ENCODE data around the gene COL4A1.

COL4A1 gene

DNA sequence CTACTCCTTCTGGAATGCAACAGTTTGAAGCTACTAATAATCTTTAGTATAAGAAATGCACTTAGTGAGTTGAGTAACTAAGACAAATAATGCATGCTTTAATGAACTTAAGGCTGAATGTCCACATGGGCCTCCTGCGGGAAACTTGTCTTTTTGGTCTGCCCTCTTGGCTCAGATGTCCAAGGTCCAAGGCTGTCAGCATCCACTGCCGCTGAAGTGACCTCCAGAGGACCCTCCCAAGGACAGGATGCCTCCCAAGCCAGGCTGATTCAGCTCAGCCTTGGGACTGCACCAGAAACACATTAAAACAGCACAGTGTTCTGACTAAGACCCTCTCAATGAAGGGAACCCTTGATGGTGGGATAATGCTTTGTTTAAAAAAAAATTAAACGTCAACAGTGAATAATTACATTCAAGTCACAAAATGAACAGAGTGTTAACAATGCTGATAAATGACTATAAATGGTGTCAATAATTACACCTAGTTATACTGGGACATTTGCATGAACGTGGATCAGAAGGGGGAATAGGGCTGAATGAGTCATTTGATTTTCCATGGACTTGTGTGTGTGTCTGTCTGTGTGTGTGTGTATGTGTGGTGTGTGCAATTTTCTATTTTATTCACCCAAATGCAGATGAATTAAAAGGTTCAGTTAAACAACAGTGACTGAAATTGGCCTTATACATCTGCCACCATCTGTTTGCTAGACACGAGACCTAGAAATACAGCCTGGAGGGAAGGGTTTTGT lies 150.5 kb downstream of the COL4A1 start:
- ATAC-seq = no peak

DNA sequence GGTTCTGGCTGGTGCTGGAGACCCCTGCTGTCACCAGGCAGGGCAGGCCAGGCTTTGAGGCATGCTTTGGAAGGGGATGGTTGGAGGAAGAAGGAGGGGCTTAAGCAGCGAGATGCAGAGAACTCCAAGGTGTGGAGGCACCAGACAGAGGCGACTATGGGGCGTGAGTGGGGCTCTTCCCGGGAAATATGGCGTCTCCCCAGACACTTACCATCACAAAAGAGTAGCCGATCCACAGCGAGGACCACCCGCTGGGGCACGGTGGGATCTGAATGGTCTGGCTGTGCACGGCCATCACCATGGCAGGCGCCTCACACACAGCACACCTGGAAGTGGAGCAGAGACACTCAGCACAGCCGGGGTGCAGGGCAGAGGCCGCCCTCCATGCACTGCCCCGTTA lies 151.9 kb downstream of the COL4A1 start:
- no peak for ATAC-seq

DNA sequence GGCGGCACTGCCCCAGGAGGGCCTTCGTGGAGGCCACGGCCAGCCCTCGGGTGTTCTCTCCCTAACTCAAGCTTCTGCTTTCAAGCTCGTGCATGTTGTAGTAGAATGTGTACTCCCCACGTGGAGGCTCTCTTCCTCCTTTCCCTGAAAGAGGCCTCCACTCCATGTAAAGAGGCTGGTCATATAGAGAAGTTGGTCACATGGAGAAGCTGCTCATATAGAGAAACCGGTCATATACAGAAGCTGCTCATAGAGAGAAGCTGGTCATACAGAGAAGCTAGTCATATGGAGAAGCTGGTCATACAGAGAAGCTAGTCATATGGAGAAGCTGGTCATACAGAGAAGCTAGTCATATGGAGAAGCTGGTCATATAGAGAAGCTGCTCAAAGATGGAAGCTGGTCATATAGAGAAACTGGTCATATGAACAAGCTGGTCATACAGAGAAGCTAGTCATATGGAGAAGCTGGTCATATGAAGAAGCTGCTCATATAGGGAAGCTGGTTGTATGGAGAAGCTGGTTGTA lies 152.5 kb downstream of the COL4A1 start:
- ATAC-seq = no peak

DNA sequence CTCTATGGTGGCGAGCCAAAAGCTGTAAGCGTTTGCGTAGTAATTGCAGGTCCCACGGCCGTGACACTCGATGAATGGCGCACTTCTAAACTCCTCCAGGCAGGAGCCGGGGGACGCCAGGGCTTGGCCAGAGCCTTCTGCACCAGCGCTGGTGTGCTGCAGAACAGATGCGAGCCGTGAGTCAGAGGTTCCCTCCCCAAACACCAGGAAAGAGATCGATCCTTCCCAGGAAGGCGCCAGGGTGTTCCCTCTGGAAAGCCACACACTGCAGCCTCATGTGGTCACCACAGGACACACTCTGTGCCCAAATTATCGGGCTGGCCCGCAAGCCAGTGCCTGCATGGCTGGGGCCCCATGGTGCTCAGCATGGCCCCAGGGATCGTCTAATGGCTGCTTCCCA lies 154.6 kb downstream of the COL4A1 start:
- no peak for ATAC-seq

DNA sequence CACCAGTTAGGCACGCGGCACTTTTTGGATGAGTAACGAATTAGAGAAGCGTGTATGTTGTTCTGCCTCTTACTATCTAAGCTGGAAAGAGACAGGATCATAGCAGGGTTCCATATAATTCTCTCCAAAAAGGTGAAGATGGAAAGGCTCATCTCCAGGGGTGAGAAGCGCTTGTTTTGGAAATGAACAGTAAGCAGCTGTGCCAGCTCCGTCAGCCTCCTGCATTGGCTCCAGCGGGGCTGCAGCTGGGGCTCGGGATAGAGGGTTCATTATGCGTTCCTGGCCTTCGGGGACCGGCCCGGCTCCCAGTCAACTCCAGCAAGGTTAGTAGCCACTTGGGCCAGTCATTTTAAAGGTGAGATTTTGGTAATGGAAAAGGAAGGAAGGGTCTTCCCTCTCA lies 155.5 kb downstream of the COL4A1 start:
- ATAC-seq = no peak

DNA sequence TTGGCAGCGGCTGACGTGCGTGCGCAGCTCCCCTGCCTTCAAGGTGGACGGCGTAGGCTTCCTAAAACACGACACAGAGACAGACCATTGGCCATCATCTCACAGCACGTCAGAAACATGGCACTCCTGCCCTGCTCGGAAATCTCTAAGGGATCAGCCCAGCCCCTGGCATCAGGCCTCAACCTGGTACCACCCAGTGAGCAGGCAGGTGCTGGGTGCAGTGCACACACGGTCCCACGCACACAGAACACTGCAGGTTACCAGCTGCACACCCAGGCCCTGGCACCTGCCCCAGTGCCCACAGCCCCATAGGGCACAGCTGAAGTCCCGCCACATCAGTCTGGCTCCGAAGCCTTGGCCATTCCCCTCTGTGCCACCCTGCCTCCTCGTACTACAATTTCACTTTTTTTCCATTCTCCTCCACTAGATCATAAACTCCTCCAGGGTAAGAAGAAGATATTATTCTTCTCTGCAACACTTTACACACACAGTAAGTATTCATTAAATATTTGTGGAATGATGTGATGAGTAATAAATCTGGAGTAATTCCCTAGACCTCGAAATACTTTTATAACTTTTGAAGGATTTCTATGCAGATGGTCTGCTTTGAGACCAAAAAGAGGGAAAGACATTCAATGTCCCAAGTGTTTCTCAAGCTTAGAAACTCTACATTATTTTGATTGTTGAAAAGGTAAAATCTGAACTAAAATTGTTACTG lies 156.4 kb downstream of the COL4A1 start:
- no peak for ATAC-seq

DNA sequence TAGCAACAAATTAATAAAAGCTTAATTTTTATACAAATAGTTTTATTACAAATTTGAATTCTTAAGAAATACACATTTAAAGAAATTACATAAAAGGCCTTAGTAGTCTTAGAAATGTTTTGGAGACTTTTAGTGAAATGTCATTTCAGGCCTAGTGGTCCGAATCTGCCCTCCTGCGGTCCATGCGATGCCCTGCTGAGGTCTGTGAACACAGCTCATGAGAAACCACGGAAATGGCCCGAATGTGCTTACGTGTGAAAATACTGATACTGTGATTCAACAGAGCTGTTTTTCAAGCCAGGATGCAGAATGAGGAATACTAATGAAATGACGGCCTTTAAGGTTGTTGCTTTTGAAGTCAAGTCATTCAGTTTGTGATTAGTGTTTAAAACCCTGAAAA lies 157.9 kb downstream of the COL4A1 start:
- ATAC-seq = no peak

DNA sequence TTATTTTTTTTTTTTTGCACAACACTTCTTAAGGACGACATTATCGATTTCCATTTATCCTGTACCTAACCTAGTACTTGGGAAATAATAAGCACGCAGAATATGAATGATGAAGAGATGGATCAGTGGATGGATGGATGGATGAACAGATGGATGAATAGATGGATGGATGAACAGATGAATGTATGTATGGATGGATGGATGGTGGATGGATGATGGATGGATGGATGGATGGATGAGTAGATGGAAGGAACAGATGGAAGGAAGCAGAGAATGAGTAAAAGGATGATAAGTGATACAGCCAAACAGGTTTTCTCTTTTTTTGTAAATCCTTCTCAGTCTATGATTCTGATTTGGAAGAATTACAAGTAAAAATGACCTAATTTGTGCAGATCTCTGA lies 166.9 kb downstream of the COL4A1 start:
- no peak for ATAC-seq

DNA sequence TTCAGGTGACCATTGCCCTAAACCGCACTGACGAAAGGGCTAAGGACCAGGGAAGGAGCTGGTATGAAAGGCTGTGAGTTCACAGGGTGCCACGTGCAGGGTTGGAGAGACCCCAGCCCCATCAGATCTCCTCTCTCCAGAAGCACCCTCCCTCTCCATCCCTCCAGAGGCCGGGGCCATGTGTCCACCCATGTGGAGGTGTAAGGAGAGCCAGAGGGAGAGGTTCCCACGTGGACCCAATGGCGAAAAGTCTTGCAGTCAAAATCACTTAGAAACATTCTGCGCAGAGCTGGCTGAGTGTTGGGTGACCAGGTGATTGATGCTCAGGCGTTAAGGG lies 168.3 kb downstream of the COL4A1 start:
- no peak for ATAC-seq

DNA sequence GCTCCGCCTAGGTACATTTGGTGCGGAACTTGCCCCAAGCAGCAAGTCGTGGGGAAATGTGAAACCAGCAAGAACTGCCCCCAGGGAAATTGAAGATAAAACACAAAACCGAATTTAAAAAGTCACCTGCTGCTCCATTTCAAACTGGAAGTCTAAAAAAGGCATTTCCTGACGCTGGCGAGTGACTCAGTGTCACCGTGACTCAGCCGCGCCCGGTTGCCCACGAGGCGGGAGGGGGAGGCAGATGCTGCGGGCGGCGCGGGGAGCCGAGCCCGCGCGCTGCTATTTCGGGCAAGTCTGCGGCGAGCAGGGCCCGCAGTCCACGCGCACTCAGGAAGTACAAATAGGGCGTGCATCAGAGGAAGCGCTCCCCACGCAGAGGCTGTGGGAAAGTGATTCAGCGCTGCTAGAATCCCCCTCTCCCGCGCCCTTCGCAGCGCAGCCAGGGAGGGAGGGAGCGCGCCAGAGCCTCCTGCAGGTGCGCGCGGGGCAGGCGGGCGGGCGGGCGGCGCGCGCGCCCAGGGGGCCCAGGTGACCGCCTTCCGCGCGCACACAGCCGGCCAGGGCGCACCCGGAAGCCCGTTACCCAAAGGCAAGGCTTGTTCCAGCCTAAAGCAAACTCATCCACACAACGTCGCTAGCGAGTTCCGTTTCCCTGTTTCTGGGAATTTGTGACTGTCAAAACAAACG lies 168.8 kb downstream of the COL4A1 start:
- ATAC-seq = peak; percentile 78 to 80

DNA sequence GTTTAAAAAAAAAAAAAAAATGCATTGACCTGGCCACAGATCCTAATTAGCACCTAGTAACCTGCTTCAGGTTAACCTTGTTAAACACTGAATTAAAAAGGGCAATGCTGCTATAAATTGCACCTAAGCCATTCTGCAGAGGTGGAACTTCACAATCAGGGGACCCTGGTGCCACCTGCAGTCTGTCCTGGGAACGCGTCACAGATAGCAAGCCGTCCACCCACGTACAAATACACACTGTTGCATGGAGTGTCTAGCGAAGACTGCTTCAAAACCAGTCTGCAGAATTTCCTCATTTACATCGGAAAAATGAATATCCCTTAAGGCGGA lies 169.3 kb downstream of the COL4A1 start:
- ATAC-seq = peak; percentile 19 to 52

DNA sequence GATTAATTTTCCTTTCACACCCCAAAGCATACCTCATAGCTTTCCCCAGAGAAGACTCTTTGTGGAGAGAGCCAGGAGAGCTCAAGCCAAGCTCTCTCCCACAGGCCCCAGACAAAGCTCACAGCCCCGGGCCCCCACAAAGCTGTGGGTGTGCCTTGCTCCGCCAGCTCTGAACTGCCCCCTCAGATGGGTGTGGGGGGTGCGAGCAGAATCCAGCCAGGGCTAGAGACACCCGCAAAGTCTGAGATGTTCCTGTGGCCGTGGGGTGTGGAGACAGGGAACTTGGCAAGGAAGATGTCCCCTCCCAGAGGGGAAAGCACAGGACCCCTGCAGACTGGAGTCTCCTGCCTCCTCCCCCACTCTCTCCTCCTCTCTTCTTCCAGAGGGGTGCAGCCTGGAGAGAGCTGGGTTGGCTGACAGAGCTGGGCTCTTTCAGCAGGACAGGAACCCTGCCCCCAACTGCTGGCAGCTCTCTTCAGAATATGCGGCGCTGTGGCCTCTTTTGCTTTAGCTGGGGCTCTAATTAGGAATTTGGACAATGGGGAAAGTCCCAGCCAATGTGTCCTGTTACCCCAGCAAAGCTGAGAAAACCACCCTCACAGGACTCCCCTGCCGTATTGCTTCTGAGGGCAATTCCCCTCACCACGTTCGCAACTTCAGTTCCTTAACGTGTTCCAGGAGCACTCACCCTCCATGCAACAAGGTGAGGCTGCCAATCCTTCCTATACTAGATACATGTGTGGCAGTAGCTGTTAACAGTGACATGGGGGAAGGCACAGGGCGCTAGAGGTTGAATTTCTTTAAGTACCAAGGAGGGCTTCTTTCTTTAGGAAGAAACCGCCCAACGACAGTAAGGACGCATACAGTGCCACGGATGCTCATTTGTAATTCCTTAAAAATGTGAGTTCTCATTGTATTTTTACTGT lies 170.0 kb downstream of the COL4A1 start:
- ATAC-seq = no peak

DNA sequence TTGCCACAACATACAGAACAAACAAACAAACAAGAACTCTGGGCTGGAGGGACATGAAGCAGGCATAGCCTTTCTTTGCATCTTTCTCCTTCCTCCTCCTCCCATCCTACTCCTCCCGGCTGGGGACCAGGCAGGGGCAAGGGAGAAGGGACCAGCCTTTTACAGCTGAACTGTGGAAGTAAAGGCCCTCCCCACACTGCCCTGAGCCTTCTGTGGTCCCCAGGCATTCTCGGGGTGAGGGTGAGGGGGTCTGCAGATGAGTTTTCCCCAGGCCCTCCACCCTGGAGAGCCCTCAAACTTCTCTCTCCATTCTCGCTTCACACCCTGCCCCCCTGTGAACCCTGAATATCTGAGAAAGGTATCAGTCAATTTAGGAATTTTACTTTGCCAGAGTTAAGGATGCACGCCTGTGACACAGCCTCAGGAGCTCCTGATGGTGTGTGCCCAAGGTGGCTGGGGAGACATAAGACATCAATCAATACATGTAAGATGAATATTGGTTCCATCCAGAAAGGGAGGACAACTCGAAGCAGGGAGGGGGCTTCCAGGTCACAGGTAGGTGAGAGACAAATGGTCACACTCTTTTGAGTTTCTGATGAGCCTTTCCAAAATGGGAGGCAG lies 170.9 kb downstream of the COL4A1 start:
- ATAC-seq = no peak

DNA sequence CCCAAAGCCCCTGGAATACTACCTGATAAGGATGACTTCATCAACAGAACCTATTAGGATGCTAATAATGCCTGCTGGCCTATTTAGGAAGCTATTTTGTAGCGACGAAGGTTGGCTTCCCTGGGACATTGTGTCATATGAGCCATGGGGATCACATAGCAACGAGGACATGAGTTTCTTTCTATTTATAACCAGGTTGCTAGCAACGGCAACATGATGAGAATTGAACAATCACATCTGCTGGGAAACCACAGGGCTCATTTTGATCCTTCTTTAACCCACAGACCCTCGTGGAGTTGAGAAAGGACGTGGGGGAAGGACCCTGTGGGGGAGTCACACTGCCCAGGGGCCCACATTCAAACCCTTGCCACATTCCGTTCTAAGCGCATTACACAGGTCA lies 172.2 kb downstream of the COL4A1 start:
- ATAC-seq = no peak

DNA sequence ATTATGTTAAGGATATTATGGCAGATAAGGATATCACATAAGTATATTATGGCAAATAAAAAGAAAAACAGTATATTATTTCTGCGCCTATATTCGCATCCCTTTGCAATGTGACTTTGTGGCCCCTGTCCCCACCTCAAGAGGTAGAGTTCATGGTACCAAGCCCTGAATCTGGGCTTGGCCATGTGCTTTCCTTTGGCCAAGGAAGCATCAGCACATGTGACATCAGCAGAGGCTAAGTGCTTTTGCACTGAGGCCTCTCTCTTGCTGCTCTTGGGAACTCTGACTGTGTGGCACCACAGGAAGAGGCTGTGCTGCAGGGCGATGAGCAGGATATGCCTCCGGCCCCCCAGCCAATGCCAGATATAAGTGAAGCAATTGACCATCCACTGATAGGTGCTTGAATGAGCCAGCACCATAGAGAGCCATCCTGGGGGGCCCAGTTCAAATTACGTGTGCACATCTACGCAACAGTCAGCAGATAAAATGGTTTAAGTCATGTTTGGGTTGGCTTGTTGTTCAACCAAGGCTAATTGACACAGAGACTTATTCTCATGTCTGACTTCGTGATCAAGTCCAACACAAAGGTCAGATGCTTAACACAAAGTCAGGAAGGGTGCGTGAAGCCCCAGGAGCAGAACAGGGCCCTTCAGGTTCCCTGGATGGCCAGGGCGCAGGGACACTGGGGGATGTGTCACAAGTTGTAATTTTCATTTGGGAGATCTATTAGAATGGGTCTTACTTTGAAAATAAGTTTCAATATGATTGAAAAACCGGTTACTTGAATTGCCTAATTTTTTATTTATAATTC lies 173.3 kb downstream of the COL4A1 start:
- ATAC-seq = no peak

DNA sequence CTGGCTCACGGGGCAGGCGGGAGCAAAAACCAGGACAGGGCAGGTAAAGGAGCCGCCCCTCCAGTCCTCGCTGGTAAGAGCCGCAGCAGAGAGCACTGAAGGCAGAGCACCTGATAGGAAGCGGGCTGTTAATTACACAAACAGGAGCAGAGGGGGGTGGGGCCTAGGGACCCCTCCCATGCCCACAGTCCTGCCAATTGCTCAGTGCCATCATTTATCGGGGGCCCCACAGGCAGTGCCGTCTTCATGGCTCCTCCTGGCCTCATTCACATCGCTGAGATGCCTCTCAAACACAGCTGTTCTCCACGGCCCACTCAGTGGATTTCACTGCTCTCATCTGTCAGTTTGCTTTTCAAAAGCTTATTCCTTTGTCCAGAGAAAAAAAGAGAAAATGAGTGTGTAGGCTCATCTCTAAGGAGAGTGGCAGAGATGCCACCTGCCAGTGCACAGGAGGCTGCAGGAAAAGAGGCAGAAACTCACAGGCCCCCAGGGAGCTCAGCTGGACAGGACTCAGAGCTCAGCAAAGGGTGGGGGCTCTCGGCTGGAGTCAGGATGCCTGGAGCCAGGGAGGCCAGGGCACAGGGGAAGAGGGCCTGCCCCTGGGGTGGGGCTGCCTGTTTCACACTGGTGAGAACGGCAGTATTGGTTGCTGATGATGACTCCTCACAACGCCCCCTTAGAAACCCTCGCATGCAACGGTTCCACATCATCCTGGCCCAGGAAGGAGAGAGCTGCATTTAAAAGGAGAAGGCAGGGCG lies 174.6 kb downstream of the COL4A1 start:
- ATAC-seq = no peak

DNA sequence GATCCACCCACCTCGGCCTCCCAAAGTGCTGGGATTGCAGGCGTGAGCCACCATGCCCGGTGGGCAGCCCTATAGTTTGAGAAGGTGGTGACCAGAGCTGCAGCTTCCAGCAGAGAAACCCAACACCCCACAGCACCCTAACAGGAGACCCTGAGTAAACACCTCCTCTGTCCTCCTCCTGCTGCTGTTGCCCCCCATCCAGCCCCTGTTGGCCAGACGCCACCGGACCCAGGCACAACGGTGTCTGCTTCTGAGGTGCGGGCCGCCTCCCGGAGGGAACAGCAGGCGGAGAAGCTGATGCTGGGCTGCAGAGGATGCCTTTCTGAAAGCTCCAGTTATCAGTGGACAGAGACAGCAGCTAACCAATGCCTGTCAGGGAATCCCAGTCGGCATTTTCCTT lies 175.5 kb downstream of the COL4A1 start:
- no peak for ATAC-seq

DNA sequence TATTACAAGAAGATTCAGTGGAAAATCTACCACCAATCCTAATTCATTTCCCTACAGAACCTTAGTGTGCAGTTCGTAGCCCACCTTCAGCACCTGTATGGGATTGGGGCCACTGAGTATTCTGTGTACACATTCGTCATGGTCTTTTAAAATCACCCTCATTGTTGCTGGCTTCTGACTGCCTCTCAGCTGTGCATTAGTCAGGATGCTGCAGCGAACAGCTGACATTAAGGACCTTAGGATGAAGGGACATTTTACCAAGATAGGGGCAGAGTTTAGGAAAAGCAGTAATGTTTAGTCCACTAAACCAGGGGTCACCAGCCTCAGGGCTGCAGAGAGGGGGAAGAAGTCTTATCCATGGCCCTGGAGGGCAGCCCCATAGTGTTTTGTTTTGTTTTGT lies 176.5 kb downstream of the COL4A1 start:
- no peak for ATAC-seq

DNA sequence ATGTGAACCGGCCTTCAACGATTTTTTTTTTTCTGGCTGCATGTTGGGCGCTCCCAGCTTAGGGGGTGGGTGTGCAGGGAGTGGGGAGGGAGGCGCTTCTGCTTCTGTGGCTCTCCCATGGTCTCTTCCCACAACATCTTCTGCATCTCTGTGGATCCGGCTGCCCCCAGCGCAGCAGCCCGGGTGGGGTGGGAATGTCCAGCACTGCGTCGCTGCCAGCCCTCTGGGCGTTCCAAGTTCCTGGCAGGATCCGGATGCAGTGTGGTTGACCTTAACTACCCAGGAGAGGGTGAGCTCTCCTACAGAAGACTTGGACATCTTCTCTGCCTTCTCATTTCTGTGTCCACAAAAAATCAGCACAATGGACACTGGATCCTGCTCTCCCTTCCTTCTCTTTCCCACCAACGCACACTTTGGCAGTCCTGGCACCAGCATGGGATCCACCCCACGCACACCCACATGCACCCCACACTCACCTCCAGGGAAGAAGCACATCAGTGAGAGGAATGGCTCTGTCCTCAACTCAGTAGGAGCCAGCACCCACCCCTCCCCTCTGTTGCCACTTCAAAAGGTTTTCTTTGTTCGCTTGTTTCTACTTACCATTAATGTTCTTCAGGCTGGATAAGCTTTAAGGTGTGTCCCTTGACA lies 177.3 kb downstream of the COL4A1 start:
- ATAC-seq = no peak

DNA sequence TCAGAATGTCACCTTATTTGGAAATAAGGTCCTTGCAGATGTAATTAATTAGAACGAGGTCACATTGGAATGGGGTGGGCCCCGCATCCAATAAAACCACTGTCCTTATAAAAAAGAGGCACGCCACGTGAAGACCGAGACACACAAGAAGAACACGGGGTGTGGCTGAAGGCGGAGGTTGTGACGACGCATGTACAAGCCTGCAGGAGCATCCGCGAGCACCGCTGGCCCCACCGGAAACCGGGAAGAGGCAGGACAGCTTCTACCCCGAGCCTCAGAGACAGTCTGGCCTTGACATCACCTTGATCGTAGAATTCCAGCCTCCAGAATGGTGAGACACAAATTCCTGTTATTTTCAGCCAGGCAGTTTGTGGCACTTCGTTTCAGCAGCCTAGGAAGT lies 177.9 kb downstream of the COL4A1 start:
- ATAC-seq = no peak
